Fibroblast of pulmonary artery (primary cell): ENCODE measurements around the gene TTC29.
"Not testable (repeated sequence)": the region's sequence is repeated elsewhere in the genome, so short reads cannot be mapped to it uniquely, and the experiment has no call there.

Experiments used
- DNase-seq: peaks from one replicate; pipeline ENCODE4 v3.0.0-alpha.2; 2010; ENCODE audit warnings: low read depth
- H3K4me3 ChIP-seq: replicated peaks from 2 replicates; pipeline ENCODE4 v1.5.1; 2011; ENCODE audit warnings: low read depth, mild to moderate bottlenecking, control low read depth, low read length, moderate library complexity
- CTCF ChIP-seq: IDR thresholded peaks from 2 replicates; pipeline ENCODE4 v1.5.1; 2011; ENCODE audit warnings: mild to moderate bottlenecking, control low read depth, low read length, inconsistent platforms; ENCODE audit errors: missing control alignments

Gene TTC29

GRCh38 chr4:146844761-146845160, 100.9 kb downstream of the TTC29 start:
- DNase-seq, result no peak
- H3K4me3 ChIP-seq, result no peak overlapping the region
- TF ChIP-seq CTCF, result no peak

GRCh38 chr4:146842876-146843275, 102.8 kb downstream of the TTC29 start:
- H3K4me3 ChIP-seq, result no peak overlapping the region
- DNase-seq, result no peak
- no peak for TF ChIP-seq CTCF

GRCh38 chr4:146840731-146841130, 104.9 kb downstream of the TTC29 start:
- H3K4me3 ChIP-seq, result no peak overlapping the region
- no peak for DNase-seq
- no peak for TF ChIP-seq CTCF

- TF ChIP-seq CTCF, result no peak
- no peak overlapping the region for H3K4me3 ChIP-seq
- DNase-seq, result no peak
These were observed 110.6 kb downstream of the TTC29 start for GRCh38 chr4:146835096-146835495.

- DNase-seq, result no peak
- no peak for TF ChIP-seq CTCF
- H3K4me3 ChIP-seq, result no peak overlapping the region
These were observed 111.2 kb downstream of the TTC29 start for GRCh38 chr4:146834263-146835034.

- no peak for DNase-seq
- TF ChIP-seq CTCF, result no peak
- no peak overlapping the region for H3K4me3 ChIP-seq
These were observed 112.1 kb downstream of the TTC29 start for GRCh38 chr4:146833530-146833929.

- not testable (repeated sequence) for H3K4me3 ChIP-seq, DNase-seq
These were observed 122.7 kb downstream of the TTC29 start for GRCh38 chr4:146822980-146823379.
